ENCODE results near the gene TLCD3B.

DNA sequence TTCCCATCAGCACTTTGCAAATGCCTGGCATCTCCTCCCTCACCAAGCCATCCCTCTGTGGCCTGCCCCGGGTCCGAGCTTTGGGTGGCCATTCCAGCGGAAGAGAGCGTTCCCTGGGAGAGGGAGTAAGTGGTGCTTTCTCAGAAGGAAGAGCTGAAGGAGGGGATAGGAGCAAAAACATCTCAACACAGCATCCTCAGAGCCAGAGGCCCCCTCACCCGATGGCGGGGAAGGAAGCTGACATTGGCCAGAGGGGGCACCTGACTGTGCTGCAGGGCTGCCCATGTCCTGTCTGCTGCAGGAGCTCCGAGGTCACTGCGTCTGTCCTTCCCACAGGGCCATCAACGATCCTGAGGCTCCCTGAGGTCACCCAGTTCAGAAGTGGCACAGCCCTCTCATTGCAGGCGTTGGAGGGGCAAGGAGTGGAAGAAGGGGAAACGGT is 427 bp upstream of the TLCD3B start:
- TF ChIP-seq, protein P1, sequence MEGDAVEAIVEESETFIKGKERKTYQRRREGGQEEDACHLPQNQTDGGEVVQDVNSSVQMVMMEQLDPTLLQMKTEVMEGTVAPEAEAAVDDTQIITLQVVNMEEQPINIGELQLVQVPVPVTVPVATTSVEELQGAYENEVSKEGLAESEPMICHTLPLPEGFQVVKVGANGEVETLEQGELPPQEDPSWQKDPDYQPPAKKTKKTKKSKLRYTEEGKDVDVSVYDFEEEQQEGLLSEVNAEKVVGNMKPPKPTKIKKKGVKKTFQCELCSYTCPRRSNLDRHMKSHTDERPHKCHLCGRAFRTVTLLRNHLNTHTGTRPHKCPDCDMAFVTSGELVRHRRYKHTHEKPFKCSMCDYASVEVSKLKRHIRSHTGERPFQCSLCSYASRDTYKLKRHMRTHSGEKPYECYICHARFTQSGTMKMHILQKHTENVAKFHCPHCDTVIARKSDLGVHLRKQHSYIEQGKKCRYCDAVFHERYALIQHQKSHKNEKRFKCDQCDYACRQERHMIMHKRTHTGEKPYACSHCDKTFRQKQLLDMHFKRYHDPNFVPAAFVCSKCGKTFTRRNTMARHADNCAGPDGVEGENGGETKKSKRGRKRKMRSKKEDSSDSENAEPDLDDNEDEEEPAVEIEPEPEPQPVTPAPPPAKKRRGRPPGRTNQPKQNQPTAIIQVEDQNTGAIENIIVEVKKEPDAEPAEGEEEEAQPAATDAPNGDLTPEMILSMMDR (IDR thresholded peaks at IDR 0.05), result no peak
- TF ChIP-seq POLR2A (IDR thresholded peaks at IDR 0.05), result no peak
